Tibial nerve (tissue), 4 donors: ENCODE data around the gene HOXB7. TPM values are rescaled to one million over a fixed set of nuclear protein-coding genes. Genes with fewer than 3 reads are reported as not detected.

ENCODE experiments used
- DNase-seq, 2 donors: peaks; one replicate each; pipeline ENCODE4 v3.0.0-alpha.2; 2019; ENCODE audit warnings: low spot score in 2 of 2
- H3K27ac ChIP-seq, 4 donors: fragments of 200-600 bp; sonication (generic) in 3 of 4; one replicate each; pipeline ENCODE4 v1.5.1; 2017 to 2019; ENCODE audit warnings: mild to moderate bottlenecking in 1 of 4
- H3K27me3 ChIP-seq, 2 donors: fragments of 200-600 bp; sonication (generic) in 1 of 2; one replicate each; pipeline versions ENCODE4 v1.5.1 to v1.6.0; 2017 to 2019
- H3K36me3 ChIP-seq, 3 donors: fragments of 200-600 bp; sonication (generic); one replicate each; pipeline ENCODE4 v1.5.1; 2018 to 2019
- H3K4me1 ChIP-seq, 4 donors: fragments of 200-600 bp; sonication (generic) in 3 of 4; one replicate each; pipeline ENCODE4 v1.5.1; 2017 to 2019
- H3K4me3 ChIP-seq, 4 donors: fragments of 200-600 bp; sonication (generic) in 3 of 4; one replicate each; pipeline ENCODE4 v1.5.1; 2017 to 2019; ENCODE audit warnings: mild to moderate bottlenecking in 1 of 4, moderate library complexity in 1 of 4
- H3K9me3 ChIP-seq, 4 donors: fragments of 200-600 bp; sonication (generic) in 3 of 4; one replicate each; pipeline ENCODE4 v1.5.1; 2017 to 2019
- EP300 ChIP-seq, 2 donors: sonication (generic); formaldehyde crosslinking; IDR thresholded peaks; one replicate each; pipeline ENCODE4 v1.6.1; 2017; ENCODE audit warnings: antibody characterized with exemption in 2 of 2, mild to moderate bottlenecking in 1 of 2
- POLR2A ChIP-seq, 2 donors: fragments of 450-650 bp; IDR thresholded peaks; one replicate each; pipeline ENCODE4 v1.6.1; 2017; ENCODE audit warnings: antibody characterized with exemption in 2 of 2, mild to moderate bottlenecking in 2 of 2, moderate library complexity in 2 of 2
- WGBS, 2 donors: methylation state at CpG; one replicate each; pipeline ENCODE4 v1.1.5; 2018; 5-methylcytosine and 5-hydroxymethylcytosine counted together
- total RNA-seq, 4 donors: library from RNA; depleted of rRNA; stranded (reverse); fragments of >200 nt; gene quantifications; one replicate each; pipeline ENCODE4 v1.1.0, GENCODE V29; 2016
- TF ChIP-seq, protein P1 (sequence below), 5 experiments: fragments of 200-600 bp in 3 of 5; fragments of 450-650 bp in 2 of 5; sonication (generic) in 3 of 5; IDR thresholded peaks; one replicate each; pipeline ENCODE4 v1.5.1; 2016 to 2019; ENCODE audit warnings: antibody characterized with exemption in 5 of 5, mild to moderate bottlenecking in 3 of 5, moderate library complexity in 2 of 5

HOXB7 gene
- 1 to 10 TPM; 1.8 to 4.0 (median 2.3) TPM for total RNA-seq

DNA sequence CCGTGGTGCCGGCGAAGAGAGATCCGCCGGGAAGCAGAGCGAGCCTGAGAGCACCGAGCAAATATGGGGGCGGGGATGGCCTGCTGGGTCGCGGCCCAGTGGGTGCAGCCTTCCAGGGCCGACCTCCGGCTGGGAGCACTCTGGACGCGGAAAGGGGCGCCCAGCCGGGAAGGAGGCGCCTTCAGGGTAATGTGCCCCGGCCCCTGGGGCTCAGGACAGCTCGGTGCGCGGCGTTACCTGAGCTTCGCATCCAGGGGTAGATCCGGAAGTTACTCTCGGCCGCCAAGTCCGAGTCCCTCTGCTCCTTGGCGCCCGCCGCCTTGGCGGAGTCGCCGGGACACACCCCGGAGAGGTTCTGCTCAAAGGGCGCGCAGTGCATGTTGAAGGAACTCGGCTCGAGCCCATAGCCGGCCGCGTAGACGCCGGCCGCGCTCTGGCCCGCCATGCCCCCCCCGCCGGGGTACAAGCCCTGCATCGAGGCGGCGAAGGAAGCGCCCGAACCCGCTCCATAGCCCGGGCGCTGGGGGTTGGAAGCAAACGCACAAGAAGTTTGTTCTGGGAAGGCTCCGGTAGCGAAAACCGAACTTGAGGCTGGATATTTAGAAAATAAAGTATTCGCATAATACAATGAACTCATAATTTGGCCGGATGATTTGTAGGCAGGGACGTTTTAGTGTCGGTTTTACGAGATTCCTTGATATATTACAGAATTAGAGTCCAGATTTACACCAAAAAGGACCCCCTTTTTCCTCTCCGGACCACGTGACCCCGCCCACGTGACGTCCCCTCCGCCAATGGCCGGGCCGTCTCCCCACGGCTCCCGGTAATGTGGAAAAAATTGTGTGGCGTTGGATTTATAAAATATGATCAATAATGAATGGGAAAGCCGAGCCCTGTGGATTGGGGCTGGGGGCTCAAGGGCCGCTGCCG is at the start of gene HOXB7:
Gene HOXB7, minus strand, starts transcription at position 736 of the 930 bp plus-strand sequence. Its CDS starts 99 bp downstream, at position 637.
- WGBS, 2 donors: 1 to 2% methylated on average over 60 to 74 of the region's 79 CpGs
- TF ChIP-seq, protein P1, sequence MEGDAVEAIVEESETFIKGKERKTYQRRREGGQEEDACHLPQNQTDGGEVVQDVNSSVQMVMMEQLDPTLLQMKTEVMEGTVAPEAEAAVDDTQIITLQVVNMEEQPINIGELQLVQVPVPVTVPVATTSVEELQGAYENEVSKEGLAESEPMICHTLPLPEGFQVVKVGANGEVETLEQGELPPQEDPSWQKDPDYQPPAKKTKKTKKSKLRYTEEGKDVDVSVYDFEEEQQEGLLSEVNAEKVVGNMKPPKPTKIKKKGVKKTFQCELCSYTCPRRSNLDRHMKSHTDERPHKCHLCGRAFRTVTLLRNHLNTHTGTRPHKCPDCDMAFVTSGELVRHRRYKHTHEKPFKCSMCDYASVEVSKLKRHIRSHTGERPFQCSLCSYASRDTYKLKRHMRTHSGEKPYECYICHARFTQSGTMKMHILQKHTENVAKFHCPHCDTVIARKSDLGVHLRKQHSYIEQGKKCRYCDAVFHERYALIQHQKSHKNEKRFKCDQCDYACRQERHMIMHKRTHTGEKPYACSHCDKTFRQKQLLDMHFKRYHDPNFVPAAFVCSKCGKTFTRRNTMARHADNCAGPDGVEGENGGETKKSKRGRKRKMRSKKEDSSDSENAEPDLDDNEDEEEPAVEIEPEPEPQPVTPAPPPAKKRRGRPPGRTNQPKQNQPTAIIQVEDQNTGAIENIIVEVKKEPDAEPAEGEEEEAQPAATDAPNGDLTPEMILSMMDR (IDR thresholded peaks at IDR 0.05): no peak
- TF ChIP-seq EP300 (IDR thresholded peaks at IDR 0.05) (peak in 1 of 2 donors; percentile 16), POLR2A (IDR thresholded peaks at IDR 0.05) (no peak)
- Histone ChIP-seq H3K9me3 (no peaks in the 10 kb centered on the region), H3K36me3 (no peaks in the 10 kb centered on the region), H3K4me3 (peak within 1 kb of the TSS; percentile 36 to 71 (median 55)), H3K27me3 (peaks cover 5 to 98% of the 10 kb centered on the region in 2 donors), H3K4me1 (peaks cover 0 to 62% (median 18%) of the 10 kb centered on the region in 4 donors), H3K27ac (peak within 1 kb of the TSS in 3 of 4 donors; percentile 73 to 86 (median 79))
- DNase-seq: peak; percentile 47 to 64

DNA sequence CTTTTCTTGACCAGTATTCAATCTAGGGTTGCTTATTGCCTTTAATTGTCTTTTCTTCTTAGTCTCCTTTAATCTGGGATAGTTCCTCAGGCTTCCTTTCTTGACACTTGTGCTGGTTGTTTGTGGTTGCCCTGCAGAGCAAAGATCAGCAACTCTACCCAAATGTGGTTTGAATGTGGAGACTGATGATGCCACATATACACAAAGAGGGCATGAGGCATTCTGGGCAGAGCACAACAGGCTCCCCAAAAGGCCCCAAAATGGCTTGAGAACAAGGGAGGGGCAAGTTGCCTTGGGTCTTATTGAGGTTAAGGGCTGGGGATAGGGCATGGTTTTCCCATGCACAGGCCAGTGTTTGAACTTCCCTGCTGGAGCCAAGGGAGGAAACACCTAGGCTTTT is 45.1 kb upstream of the HOXB7 start:
- TF ChIP-seq, protein P1 (IDR thresholded peaks at IDR 0.05): no peak
- TF ChIP-seq POLR2A (IDR thresholded peaks at IDR 0.05) (no peak), EP300 (IDR thresholded peaks at IDR 0.05) (no peak)
- Histone ChIP-seq H3K9me3 (no peaks in the 10 kb centered on the region), H3K4me3 (no peak overlapping the region), H3K27ac (no peak overlapping the region), H3K4me1 (no peaks in the 10 kb centered on the region), H3K36me3 (no peaks in the 10 kb centered on the region), H3K27me3 (peaks cover 0 to 24% of the 10 kb centered on the region in 2 donors)
- DNase-seq: no peak

DNA sequence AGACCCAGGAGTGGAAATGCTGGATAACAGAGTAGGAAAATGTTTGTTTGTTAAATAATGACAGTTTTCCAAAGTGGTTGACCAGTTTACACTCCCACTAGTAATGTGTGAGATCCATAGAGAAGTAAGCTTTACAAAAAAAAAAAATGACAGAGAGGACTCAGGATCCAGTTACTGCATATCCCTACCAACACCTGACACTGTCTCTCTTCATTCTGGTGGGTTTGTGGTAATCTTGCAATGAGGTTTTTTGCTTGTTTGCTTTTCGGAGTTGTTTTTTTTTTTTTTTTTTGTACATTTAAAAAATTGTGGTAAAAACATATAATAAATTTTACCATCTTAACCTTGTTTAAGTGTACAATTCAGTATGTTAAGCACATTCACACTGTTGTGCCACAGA is 38.9 kb upstream of the HOXB7 start:
- Histone ChIP-seq H3K27me3 (peaks cover 0 to 72% of the 10 kb centered on the region in 2 donors), H3K4me1 (peaks cover 0 to 17% (median 4%) of the 10 kb centered on the region in 4 donors), H3K36me3 (no peaks in the 10 kb centered on the region), H3K27ac (no peak overlapping the region), H3K9me3 (no peaks in the 10 kb centered on the region), H3K4me3 (no peak overlapping the region)
- WGBS, 2 donors: 81 to 89% methylated on average over 1 of the region's 1 CpG
- TF ChIP-seq EP300 (IDR thresholded peaks at IDR 0.05): no peak
- TF ChIP-seq POLR2A (IDR thresholded peaks at IDR 0.05): no peak
- TF ChIP-seq, protein P1 (IDR thresholded peaks at IDR 0.05): no peak
- no peak for DNase-seq

DNA sequence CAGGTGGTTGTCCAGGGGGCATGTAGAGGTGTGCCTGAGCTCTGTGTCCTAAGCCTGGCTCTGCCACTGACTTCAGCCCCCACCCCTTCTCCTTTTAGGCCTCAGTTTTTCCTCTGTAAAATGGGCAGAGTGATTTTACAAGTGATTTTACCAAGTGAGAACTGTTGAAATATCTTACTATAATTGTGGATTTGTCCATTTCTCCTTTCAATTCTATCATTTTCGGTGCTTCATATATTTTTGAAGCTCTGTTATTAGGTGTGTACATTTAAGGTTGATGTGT is 37.1 kb upstream of the HOXB7 start:
- H3K4me1 ChIP-seq: peaks cover 0 to 17% (median 4%) of the 10 kb centered on the region in 4 donors
- peak overlapping the region in 1 of 4 donors; percentile 70 for H3K27ac ChIP-seq
- no peaks in the 10 kb centered on the region for H3K36me3 ChIP-seq
- H3K9me3 ChIP-seq: no peaks in the 10 kb centered on the region
- H3K27me3 ChIP-seq: peaks cover 0 to 86% of the 10 kb centered on the region in 2 donors
- 74 to 81% methylated on average over 1 of the region's 1 CpG for WGBS, 2 donors
- DNase-seq: no peak
- H3K4me3 ChIP-seq: peak overlapping the region in 1 of 4 donors; percentile 34
- TF ChIP-seq POLR2A (IDR thresholded peaks at IDR 0.05) (no peak), EP300 (IDR thresholded peaks at IDR 0.05) (no peak)
- TF ChIP-seq, protein P1 (IDR thresholded peaks at IDR 0.05): no peak
